KOPT-K1 (cell line): ENCODE measurements around the gene BCAS3.

ENCODE experiments used
- H3K27ac ChIP-seq: fragments of 200-600 bp; sonication (generic); 2 replicates; pipeline ENCODE4 v1.5.1; 2016; ENCODE audit warnings: antibody characterized with exemption, mild to moderate bottlenecking, low read depth, low read length; ENCODE audit not compliant: poor library complexity, severe bottlenecking
- H3K36me3 ChIP-seq: fragments of 200-600 bp; sonication (generic); 2 replicates; pipeline ENCODE4 v1.5.1; 2017; ENCODE audit warnings: antibody characterized with exemption, mild to moderate bottlenecking, low read length, moderate library complexity; ENCODE audit not compliant: insufficient read depth
- H3K9me3 ChIP-seq: fragments of 200-600 bp; sonication (generic); 2 replicates; pipeline ENCODE4 v1.5.1; 2017; ENCODE audit warnings: antibody characterized with exemption, low read length, mild to moderate bottlenecking; ENCODE audit not compliant: insufficient read depth, poor library complexity, severe bottlenecking

The BCAS3 gene

DNA sequence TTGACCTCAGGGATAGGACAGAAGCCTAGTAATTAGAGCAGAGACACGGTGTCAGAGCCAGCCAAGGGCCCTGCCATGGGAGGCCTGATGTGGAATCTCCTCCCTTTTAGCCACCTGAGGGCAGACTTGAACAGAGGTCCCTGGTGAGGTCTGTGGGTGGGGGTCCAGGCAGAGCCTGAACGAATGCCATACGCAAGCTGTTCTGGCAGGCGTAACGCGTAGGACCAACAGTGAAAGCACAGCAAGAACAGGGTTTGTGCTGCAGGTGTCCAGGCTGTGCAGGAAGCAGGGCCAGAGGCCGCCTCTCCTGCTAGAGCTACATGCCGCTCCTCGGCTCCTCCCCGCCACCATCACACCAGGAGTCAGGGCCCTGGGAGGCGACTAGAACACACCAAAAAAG is 640.1 kb downstream of the BCAS3 start:
- no peak overlapping the region for H3K27ac ChIP-seq
- no peaks in the 10 kb centered on the region for H3K36me3 ChIP-seq
- H3K9me3 ChIP-seq = no peaks in the 10 kb centered on the region

- no peak overlapping the region for H3K27ac ChIP-seq
- no peaks in the 10 kb centered on the region for H3K36me3 ChIP-seq
- H3K9me3 ChIP-seq = no peaks in the 10 kb centered on the region
Measured at GRCh38 chr17:61318684-61319098, 641.0 kb downstream of the BCAS3 start.

DNA sequence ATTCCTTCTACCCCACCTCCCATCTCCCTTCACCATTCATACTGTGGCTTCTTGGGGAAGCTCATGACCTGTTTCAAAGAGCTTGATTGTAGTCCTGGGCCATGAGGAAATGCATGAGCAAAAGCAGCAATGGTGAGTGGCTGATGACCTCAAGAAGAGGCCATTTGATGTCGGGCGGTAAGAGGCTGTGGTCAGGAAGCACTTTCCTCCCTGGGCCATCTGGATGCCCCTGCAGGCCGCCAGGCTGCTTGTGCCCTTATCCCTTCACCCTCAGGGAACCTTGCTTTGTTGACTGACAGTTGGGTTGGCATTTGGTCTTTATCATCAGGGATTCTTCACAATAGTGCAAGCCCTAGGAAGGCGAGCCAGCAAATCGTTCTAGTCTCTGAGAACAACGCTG is 643.7 kb downstream of the BCAS3 start:
- Histone ChIP-seq H3K27ac (no peak overlapping the region), H3K9me3 (no peaks in the 10 kb centered on the region), H3K36me3 (no peaks in the 10 kb centered on the region)

DNA sequence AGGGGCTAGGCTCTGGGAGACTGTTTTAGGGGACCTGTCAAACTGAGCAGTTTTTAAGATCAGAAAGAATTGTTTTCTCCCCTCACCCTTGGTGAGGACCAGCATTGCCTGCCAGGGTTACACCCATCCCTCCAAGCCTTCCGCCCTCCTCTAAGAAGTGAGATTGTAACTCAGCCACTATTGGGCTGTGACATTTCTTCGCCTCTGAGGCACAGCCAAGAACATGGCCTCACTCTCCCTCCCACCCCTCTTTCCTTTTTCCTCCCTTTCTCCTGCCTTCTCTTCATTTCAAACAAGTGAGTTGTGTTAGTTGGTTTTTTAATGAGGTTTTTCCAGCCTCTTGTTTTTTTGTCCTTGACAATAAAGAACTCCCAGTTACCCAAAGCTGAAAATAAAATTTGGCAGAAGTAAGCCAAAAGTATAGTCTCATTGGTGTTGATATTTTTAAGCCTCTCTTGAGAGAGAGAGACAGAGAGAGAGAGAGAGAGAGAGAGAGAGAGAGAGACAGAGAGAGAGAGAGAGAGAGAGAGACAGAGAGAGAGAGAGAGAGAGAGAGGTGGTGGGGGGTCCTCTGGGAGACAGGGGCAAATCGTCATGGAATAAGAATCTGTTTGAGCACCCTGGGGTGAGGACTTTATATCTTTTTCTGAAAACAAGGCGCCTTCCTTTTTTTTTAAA is 644.8 kb downstream of the BCAS3 start:
- no peaks in the 10 kb centered on the region for H3K36me3 ChIP-seq
- H3K9me3 ChIP-seq = no peaks in the 10 kb centered on the region
- H3K27ac ChIP-seq = no peak overlapping the region

DNA sequence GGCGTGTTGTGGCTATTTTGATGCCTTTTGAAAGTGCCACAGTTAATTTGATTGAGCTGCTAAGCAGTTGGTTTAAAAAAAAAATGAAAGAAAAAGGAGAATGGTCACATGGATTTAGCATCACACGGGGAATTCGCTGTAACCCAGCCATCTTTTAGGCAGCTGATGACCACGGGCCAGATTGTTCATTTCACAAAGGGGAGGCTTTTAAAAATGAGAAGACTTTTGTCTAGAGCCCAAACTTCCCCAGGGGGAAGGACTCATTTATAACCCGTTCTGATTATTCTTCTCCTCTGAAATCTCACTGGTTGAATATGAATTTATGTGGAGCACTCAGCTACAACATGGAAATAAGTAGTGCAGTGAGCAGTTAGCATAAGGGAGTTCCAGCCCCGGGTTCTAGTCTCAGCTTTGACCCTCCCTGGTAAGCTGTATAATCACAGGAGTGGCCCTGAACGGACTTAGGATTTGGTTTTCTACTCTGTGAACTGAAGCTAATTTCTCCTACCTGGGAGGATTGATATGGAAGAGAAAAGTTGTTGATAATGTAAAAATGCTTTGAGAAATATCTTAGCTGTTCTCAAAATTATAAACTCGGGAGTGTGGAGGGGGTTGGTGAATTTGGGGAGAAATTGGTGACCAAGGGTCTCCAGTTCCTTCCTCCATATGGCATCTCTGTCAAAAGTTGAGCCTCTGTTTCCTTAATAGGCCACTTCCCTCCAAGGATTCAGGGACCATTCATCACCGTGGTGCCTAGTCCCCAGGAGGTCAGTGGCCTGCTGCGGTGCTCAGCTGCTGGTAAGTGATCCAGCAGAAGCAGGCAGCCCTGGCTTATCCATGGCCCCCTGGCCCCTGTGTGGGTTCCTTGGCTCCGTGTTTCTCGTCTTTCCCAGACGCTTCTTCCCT is 645.6 kb downstream of the BCAS3 start:
- no peaks in the 10 kb centered on the region for H3K36me3 ChIP-seq
- H3K27ac ChIP-seq = no peak overlapping the region
- H3K9me3 ChIP-seq = no peaks in the 10 kb centered on the region

DNA sequence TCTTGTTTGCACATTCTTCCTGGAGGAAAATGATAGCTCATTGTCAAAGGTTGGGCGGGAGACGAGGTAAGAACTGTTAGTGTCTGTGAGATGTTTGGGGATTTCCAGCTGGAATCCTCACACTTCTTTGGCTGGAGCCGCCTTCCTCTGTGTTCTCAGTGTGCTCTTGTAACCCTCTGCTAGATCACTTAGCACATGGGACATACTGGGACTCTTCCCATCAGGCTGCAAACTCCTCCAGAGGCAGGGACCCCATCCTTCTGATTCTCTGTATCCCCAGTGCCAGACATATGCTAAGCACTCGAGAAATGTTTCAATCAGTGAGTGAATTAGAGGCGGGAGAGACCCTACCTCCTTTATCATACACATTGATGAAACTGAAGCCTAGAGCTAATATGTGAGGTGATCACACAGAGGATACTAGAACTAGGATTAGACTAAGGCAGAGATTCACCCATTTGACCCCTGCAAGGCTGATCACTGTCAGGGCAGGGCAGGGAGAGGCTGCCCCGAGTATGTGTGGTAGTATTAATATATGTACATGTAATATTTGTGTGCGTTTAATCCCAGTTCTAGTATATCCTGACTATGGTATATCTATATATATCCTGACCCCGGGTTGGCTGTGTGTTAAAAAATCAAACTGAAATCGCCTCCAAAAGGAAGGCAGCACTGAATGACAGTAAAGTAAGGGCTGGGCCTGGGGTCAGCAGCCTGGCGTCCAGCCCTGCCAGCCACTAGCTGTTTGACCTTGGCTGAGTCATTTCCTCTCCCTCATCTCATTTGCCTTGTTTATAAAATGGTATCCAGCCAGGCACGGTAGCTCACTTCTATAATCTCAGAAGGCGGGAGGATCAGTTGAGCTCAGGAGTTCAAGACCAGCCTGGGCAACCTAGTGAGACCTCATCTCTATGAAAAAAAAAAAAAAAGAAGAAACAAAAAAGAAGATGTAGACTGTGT is 646.5 kb downstream of the BCAS3 start:
- Histone ChIP-seq H3K36me3 (no peaks in the 10 kb centered on the region), H3K27ac (no peak overlapping the region), H3K9me3 (no peaks in the 10 kb centered on the region)

DNA sequence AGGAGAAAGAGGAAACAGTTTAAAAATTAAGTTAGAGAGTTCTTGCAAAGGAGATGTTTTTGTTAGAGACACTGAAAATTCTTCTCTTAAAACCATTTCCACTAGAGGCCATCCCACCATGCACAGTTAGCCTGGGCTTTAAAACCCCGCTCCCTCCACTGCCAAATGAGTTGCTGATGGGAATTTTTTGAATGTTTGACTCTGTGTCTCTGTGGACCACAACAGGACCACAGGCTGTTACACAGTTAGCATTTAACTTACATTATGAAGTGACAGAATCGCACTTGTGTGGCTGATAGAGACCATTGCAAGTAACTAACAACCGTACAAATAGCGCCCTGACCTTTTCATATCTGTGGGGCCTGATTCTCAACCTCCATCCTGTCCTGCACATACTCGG is 647.3 kb downstream of the BCAS3 start:
- no peaks in the 10 kb centered on the region for H3K9me3 ChIP-seq
- H3K36me3 ChIP-seq = no peaks in the 10 kb centered on the region
- H3K27ac ChIP-seq = no peak overlapping the region

DNA sequence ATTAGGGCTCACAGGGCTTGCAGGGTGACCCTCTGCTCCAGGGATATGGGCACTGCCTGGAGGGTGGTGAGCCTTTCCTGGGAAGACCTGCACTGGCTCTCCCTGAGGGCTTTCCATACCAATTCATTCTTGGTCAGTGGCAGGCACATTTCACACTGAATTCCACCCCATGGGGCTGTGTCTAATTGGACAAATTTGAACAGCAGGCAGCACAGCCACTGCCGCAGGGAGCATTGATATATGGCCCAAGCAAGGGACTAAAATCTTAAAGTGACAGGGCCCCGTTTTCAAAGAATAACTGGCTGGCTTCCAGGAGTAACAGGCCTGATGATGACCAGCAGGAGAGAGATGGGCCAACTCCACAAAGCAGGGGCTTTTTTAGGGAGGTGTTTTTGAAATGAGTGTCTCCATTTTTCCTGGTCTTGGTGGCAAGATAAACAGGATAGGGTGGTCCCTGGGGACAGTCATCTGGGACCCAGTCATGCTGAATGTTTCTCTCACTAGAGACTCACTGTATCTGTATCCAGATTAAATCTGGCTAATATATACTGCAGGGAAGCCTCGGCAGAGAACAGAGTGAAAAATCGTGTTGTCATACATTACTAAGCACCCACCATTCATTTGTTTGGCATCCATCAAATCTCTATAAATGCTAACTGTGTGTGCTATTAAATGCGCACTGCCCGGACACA is 647.9 kb downstream of the BCAS3 start:
- Histone ChIP-seq H3K27ac (no peak overlapping the region), H3K36me3 (no peaks in the 10 kb centered on the region), H3K9me3 (no peaks in the 10 kb centered on the region)

DNA sequence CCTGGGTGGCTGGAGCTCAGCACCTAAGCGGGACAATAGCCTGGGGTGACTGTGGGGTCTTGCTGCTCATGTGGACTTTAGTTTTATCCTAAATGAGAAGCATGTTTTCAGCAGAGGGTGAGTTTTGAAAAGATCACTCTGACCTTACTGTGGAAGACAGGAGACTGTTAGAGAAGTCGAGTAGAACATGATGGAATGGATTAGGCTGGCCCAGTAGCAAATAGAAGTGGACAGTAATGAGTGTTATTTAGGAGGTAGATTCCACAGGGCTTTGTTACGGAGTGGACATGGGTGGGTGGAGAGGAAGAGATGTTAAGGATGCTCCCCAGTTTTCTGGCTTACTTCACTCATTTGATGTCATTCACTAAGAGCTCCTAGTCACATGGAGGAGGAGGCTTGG is 648.7 kb downstream of the BCAS3 start:
- no peak overlapping the region for H3K27ac ChIP-seq
- H3K36me3 ChIP-seq = no peaks in the 10 kb centered on the region
- no peaks in the 10 kb centered on the region for H3K9me3 ChIP-seq

- no peaks in the 10 kb centered on the region for H3K36me3 ChIP-seq
- H3K9me3 ChIP-seq = no peaks in the 10 kb centered on the region
- H3K27ac ChIP-seq = no peak overlapping the region
Measured at GRCh38 chr17:61328351-61328750, 650.7 kb downstream of the BCAS3 start.

DNA sequence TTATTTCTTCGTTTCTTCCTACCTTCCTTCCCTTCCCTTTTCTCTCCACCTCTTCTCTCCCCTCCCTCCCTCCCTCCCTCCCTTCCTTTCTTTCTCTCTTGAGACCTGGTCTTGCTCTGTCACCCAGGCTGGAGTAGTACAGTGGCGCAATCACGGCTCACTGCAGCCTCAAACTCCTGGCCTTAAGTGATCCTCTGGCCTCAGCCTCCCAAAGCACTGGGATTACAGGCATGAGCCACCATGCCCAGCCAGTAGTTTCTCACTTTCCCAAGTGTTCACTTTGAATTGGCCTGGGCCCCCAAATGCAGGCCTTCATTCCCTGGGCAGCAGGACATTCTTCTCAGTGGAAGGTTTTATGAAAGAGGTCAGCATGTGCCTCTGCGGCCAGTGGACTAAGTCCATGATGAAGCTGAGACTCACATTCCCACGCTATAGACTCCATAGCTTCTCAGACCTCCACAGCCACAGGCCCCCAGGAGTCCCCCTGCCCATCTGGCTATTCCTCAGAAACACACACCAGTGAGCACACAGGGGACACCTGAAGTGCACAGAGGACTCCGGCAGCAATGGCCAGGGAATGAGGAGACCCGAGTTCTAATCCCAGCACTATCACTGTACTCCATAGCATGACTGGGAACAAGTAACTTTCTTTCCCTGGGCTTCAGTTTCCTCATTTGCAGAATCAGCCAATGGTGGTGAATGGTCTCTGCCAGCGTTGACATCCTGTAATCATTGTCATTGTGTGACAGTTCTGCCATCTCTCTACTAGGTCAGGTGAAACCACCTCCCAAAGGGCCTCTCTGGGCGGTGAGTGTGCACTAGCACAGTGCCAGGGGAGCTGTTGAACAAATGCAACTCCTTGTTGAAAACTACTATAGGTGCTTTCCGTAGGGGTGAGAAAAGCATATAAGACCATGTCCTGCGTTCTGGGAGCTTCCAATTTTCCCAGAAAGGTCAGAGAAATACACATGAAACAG is 652.8 kb downstream of the BCAS3 start:
- H3K27ac ChIP-seq = no peak overlapping the region
- no peaks in the 10 kb centered on the region for H3K9me3 ChIP-seq
- no peaks in the 10 kb centered on the region for H3K36me3 ChIP-seq

DNA sequence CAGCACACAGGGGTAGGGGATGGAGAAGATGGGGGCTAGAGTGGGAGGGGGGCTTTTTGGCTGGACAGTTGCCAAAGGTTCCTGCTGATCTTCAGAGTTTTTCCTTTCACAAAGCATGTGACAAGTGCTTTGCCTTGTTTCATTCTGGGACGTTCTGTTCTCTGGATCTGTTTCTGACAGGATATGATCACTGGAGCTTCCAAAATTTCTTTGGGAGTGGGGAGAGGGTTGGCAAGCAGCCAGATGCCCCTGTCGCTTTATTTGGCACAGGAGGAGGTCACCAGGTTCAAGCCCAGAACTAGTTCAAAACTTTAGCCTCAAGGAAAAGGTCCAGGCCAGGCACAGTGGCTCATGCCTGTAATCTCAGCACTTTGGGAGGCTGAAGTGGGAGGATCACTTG is 653.5 kb downstream of the BCAS3 start:
- no peaks in the 10 kb centered on the region for H3K9me3 ChIP-seq
- no peak overlapping the region for H3K27ac ChIP-seq
- H3K36me3 ChIP-seq = no peaks in the 10 kb centered on the region

- no peak overlapping the region for H3K27ac ChIP-seq
- no peaks in the 10 kb centered on the region for H3K9me3 ChIP-seq
- no peaks in the 10 kb centered on the region for H3K36me3 ChIP-seq
Measured at GRCh38 chr17:61331886-61332285, 654.2 kb downstream of the BCAS3 start.

GRCh38 chr17:61333136-61333535 is 655.5 kb downstream of the BCAS3 start:
- no peak overlapping the region for H3K27ac ChIP-seq
- H3K9me3 ChIP-seq = no peaks in the 10 kb centered on the region
- no peaks in the 10 kb centered on the region for H3K36me3 ChIP-seq
